Endothelial cell of umbilical vein (primary cell): ENCODE data around the gene USH2A. TPM values are rescaled to one million over a fixed set of nuclear protein-coding genes. Genes with fewer than 3 reads are reported as not detected.

Experiments
- BruUV-seq: library from RNA; stranded (reverse); fragments of 400-500 nt; replicated peaks from 2 replicates; lab custom pipeline; 2021; lab: Mats Ljungman, UMichigan
- CTCF ChIA-PET: fragments of 300-600, 350-600 bp; sonication (Branson Sonifier 250); formaldehyde crosslinking; loops from one replicate; lab custom pipeline; 2021; ENCODE audit warnings: antibody characterized with exemption, inconsistent platforms; lab: Charles Lee
- POLR2A ChIA-PET: fragments of 300-600, 350-600 bp; sonication (Branson Sonifier 250); formaldehyde crosslinking; loops from one replicate; lab custom pipeline; 2021; ENCODE audit warnings: antibody characterized with exemption, inconsistent platforms; lab: Charles Lee
- DNase-seq: peaks from one replicate; pipeline ENCODE4 v3.0.0-alpha.2; 2011; ENCODE audit warnings: low read depth, low spot score
- FAIRE-seq: peaks from 2 replicates; lab custom pipeline; 2011; peaks lifted over from hg19 to GRCh38; lab: Jason Lieb, UNC
- H2AFZ ChIP-seq: 2 replicates; pipeline ENCODE4 v1.6.0; 2012; ENCODE audit warnings: low read depth, low read length, control low read depth, inconsistent platforms
- H3K27ac ChIP-seq: 2 replicates; pipeline ENCODE4 v1.5.1; 2011; ENCODE audit warnings: low read depth, mild to moderate bottlenecking, control low read depth, low read length, moderate library complexity; ENCODE audit not compliant: insufficient read depth
- H3K27me3 ChIP-seq, 2 experiments: 2 replicates each; pipeline versions ENCODE4 v1.6.0 to v1.6.1; 2011; ENCODE audit warnings: low read length in 2 of 2, mixed read lengths in 1 of 2; ENCODE audit not compliant: control insufficient read depth in 2 of 2, insufficient read depth in 2 of 2
- H3K36me3 ChIP-seq, 2 experiments: 2 replicates in 1 of 2; 3 replicates in 1 of 2; pipeline ENCODE4 v1.5.1; 2011; ENCODE audit warnings: low read length in 2 of 2, mild to moderate bottlenecking in 1 of 2, moderate library complexity in 1 of 2; ENCODE audit not compliant: control insufficient read depth in 2 of 2, insufficient read depth in 2 of 2; ENCODE audit errors: extremely low read depth in 1 of 2
- H3K4me1 ChIP-seq: 3 replicates; pipeline ENCODE4 v1.5.1; 2011; ENCODE audit warnings: mild to moderate bottlenecking, low read length; ENCODE audit not compliant: control insufficient read depth, insufficient read depth; ENCODE audit errors: extremely low read depth
- H3K4me2 ChIP-seq: 2 replicates; pipeline ENCODE4 v1.6.1; 2011; ENCODE audit warnings: low read length, control low read depth, mixed read lengths; ENCODE audit not compliant: insufficient read depth
- H3K4me3 ChIP-seq, 3 experiments: fragments of 200-600 bp in 1 of 3; sonication (generic), shearing (Covaris generic) in 1 of 3; replicated peaks in 1 of 3; 2 replicates each; pipeline ENCODE4 v1.5.1; 2011 to 2016; ENCODE audit warnings: control low read depth in 3 of 3, low read length in 3 of 3, mild to moderate bottlenecking in 2 of 3, inconsistent platforms in 1 of 3, low read depth in 1 of 3, moderate library complexity in 1 of 3; ENCODE audit not compliant: insufficient read depth in 1 of 3
- H3K79me2 ChIP-seq: 2 replicates; pipeline ENCODE4 v1.6.0; 2012; ENCODE audit warnings: low read length, inconsistent platforms; ENCODE audit not compliant: control insufficient read depth, insufficient read depth
- H3K9ac ChIP-seq: replicated peaks from 2 replicates; pipeline ENCODE3; 2011; ENCODE audit warnings: low read length, control low read depth; ENCODE audit not compliant: insufficient read depth; ENCODE audit errors: extremely low read depth
- H3K9me1 ChIP-seq: replicated peaks from 3 replicates; pipeline ENCODE4 v1.6.0; 2011; ENCODE audit warnings: mild to moderate bottlenecking, low read length; ENCODE audit not compliant: control insufficient read depth, insufficient read depth; ENCODE audit errors: extremely low read depth
- H3K9me3 ChIP-seq: replicated peaks from 2 replicates; pipeline ENCODE4 v1.5.1; 2012; ENCODE audit warnings: low read length, inconsistent platforms; ENCODE audit not compliant: control insufficient read depth, insufficient read depth
- H4K20me1 ChIP-seq: replicated peaks from 2 replicates; pipeline ENCODE3; 2011; ENCODE audit warnings: mild to moderate bottlenecking, low read length; ENCODE audit not compliant: control insufficient read depth, insufficient read depth; ENCODE audit errors: extremely low read depth
- CTCF ChIP-seq, 2 donors: IDR thresholded peaks; 1 replicate in 1 of 2; 2 replicates in 1 of 2; pipeline ENCODE4 v1.5.1; 2011; ENCODE audit warnings: low read length in 2 of 2, mild to moderate bottlenecking in 2 of 2, moderate library complexity in 2 of 2, control low read depth in 1 of 2, inconsistent platforms in 1 of 2, low read depth in 1 of 2; ENCODE audit not compliant: insufficient read depth in 1 of 2; ENCODE audit errors: extremely low read depth in 1 of 2
- EZH2 ChIP-seq: IDR thresholded peaks from 2 replicates; pipeline ENCODE4 v1.6.1; 2012; ENCODE audit warnings: borderline replicate concordance, low read depth, mild to moderate bottlenecking, moderate library complexity, low read length, inconsistent platforms; ENCODE audit not compliant: severe bottlenecking
- FOS ChIP-seq: IDR thresholded peaks from 2 replicates; pipeline ENCODE4 v1.6.1; 2011; ENCODE audit warnings: mild to moderate bottlenecking, low read length, moderate library complexity, borderline replicate concordance; ENCODE audit not compliant: insufficient read depth
- GATA2 ChIP-seq: IDR thresholded peaks from 2 replicates; pipeline ENCODE4 v1.7.0; 2011; ENCODE audit warnings: low read depth, mild to moderate bottlenecking, moderate library complexity, mixed read lengths, low read length; ENCODE audit not compliant: insufficient read length, insufficient read depth
- JUN ChIP-seq: IDR thresholded peaks from 2 replicates; pipeline ENCODE4 v1.6.1; 2011; ENCODE audit warnings: borderline replicate concordance, low read depth; ENCODE audit not compliant: insufficient read length, insufficient read depth
- MAX ChIP-seq: IDR thresholded peaks from 2 replicates; pipeline ENCODE4 v1.6.1; 2011; ENCODE audit not compliant: insufficient read depth, insufficient read length
- MYC ChIP-seq: IDR thresholded peaks from one replicate; pipeline ENCODE4 v1.6.1; 2011; ENCODE audit warnings: mild to moderate bottlenecking, low read depth, low read length
- POLR2A ChIP-seq: IDR thresholded peaks from 2 replicates; pipeline ENCODE4 v1.6.1; 2012; ENCODE audit warnings: low read depth, mild to moderate bottlenecking, control low read depth, low read length
- POLR2AphosphoS5 ChIP-seq: IDR thresholded peaks from 2 replicates; pipeline ENCODE4 v1.6.1; 2012; ENCODE audit warnings: low read depth, mild to moderate bottlenecking, control low read depth, low read length, moderate library complexity; ENCODE audit not compliant: insufficient read depth
- dilution Hi-C: fragments of 300-500 bp; cut with MboI; formaldehyde crosslinking; loops from one replicate; pipeline ENCODE4 v1.15.0; 2019; ENCODE audit warnings: low sequenced_read_pairs; ENCODE audit not compliant: extremely low pct_ligation_motif_present
- intact Hi-C: fragments of 100-400 bp; cut with micrococcal nuclease; formaldehyde crosslinking; loops from one replicate; pipeline ENCODE4 v1.10.0; 2022
- polyA plus RNA-seq, 4 experiments: library from polyadenylated mRNA; depleted of rRNA in 3 of 4; stranded (reverse) in 3 of 4; unstranded in 1 of 4; fragments of >200 nt; gene quantifications; 2 replicates each; pipeline versions ENCODE4 v1.2.1 to v1.2.3, GENCODE V29; 2011 to 2012; ENCODE audit warnings: missing spikeins in 1 of 4
- total RNA-seq: library from RNA; stranded (reverse); gene quantifications from 2 replicates; pipeline ENCODE4 v1.2.3, GENCODE V29; 2021

The USH2A gene
- total and polyA plus RNA-seq, 2 donors (not counting 3 experiments of a cell fraction or from before 2014, with no cell fraction given) = not detected

GRCh38 chr1:216420263-216420662, 3.0 kb downstream of the USH2A start:
- FAIRE-seq = no peak
- dilution Hi-C loops = no loop called here

More at GRCh38 chr1:216420263-216420662, 3.0 kb downstream of the USH2A start:
- no peaks in the 10 kb centered on the region for H4K20me1 ChIP-seq
- no peak overlapping the region for H2AFZ ChIP-seq
- H3K4me1 ChIP-seq = no peaks in the 10 kb centered on the region
- TF ChIP-seq CTCF (IDR thresholded peaks at IDR 0.05; ENCODE audit: extremely low read depth in 1 of 2, insufficient read depth in 1 of 2, low read depth in 1 of 2, low read length in 2 of 2) (no peak), MAX (no peak), MYC (no peak), EZH2 (no peak), JUN (no peak), POLR2AphosphoS5 (no peak), GATA2 (no peak), FOS (no peak), POLR2A (no peak)
- no peaks in the 10 kb centered on the region for H3K36me3 ChIP-seq
- CTCF ChIA-PET = no interaction called here
- no peak for DNase-seq
- H3K27me3 ChIP-seq = no peaks in the 10 kb centered on the region
- intact Hi-C loops = no loop called here
- H3K9ac ChIP-seq = no peak overlapping the region
- H3K4me2 ChIP-seq = no peak overlapping the region
- H3K79me2 ChIP-seq = no peaks in the 10 kb centered on the region
- H3K9me3 ChIP-seq = no peaks in the 10 kb centered on the region
- no TSS peak for BruUV-seq
- POLR2A ChIA-PET = no interaction called here
- no peak overlapping the region for H3K27ac ChIP-seq
- H3K4me3 ChIP-seq = no peak overlapping the region
- H3K9me1 ChIP-seq = no peaks in the 10 kb centered on the region
